Stimulated activated CD8-positive, alpha-beta memory T cell treated with anti-CD3 and anti-CD28 coated beads, Interleukin-15, amount 100 ng/mL, for 24 hours (primary cell): ENCODE measurements around the gene EXOC1.
A peak's percentile ranks its signal among the peaks of the same experiment; 100 is the strongest.
"Not testable (repeated sequence)": the region's sequence is repeated elsewhere in the genome, so short reads cannot be mapped to it uniquely, and the experiment has no call there.

Experiments used
- DNase-seq: peaks from one replicate; pipeline ENCODE4 v3.0.0-alpha.2; 2020; ENCODE audit warnings: low read depth

EXOC1 gene

GRCh38 chr4:55906323-55906722 lies 52.9 kb downstream of the EXOC1 start:
- no peak for DNase-seq

GRCh38 chr4:55906989-55907388 lies 53.5 kb downstream of the EXOC1 start:
- no peak for DNase-seq

GRCh38 chr4:55907469-55907868 lies 54.0 kb downstream of the EXOC1 start:
- DNase-seq, result no peak

- no peak for DNase-seq
Measured at GRCh38 chr4:55910140-55910539, 56.7 kb downstream of the EXOC1 start.

- no peak for DNase-seq
Measured at GRCh38 chr4:55912249-55912648, 58.8 kb downstream of the EXOC1 start.

GRCh38 chr4:55920571-55920970 lies 67.1 kb downstream of the EXOC1 start:
- DNase-seq, result no peak

GRCh38 chr4:55921093-55921492 lies 67.6 kb downstream of the EXOC1 start:
- no peak for DNase-seq

- DNase-seq, result no peak
Measured at GRCh38 chr4:55925241-55925640, 71.8 kb downstream of the EXOC1 start.

GRCh38 chr4:55926610-55927009 lies 73.2 kb downstream of the EXOC1 start:
- no peak for DNase-seq

GRCh38 chr4:55927803-55928437 lies 74.5 kb downstream of the EXOC1 start:
- no peak for DNase-seq

GRCh38 chr4:55928846-55929245 lies 75.4 kb downstream of the EXOC1 start:
- no peak for DNase-seq

- DNase-seq, result no peak
Measured at GRCh38 chr4:55931043-55931442, 77.6 kb downstream of the EXOC1 start.

GRCh38 chr4:55931833-55932232 lies 78.4 kb downstream of the EXOC1 start:
- DNase-seq, result no peak

GRCh38 chr4:55932511-55932910 lies 79.1 kb downstream of the EXOC1 start:
- DNase-seq, result no peak

- no peak for DNase-seq
Measured at GRCh38 chr4:55933611-55934010, 80.2 kb downstream of the EXOC1 start.

GRCh38 chr4:55935907-55936306 lies 82.5 kb downstream of the EXOC1 start:
- DNase-seq, result not testable (repeated sequence)

GRCh38 chr4:55938481-55938880 lies 85.0 kb downstream of the EXOC1 start:
- DNase-seq, result no peak

- no peak for DNase-seq
Measured at GRCh38 chr4:55939421-55939820, 86.0 kb downstream of the EXOC1 start.

- no peak for DNase-seq
Measured at GRCh38 chr4:55941881-55942396, 88.5 kb downstream of the EXOC1 start.

GRCh38 chr4:55947254-55947882 lies 93.9 kb downstream of the EXOC1 start:
- no peak for DNase-seq

- DNase-seq, result no peak
Measured at GRCh38 chr4:55947912-55948725, 94.7 kb downstream of the EXOC1 start.

GRCh38 chr4:55948726-55949481 lies 95.5 kb downstream of the EXOC1 start, which contains the start of gene CEP135:
Gene CEP135, plus strand, starts transcription at chr4:55948945. Its CDS starts 3,186 bp downstream, at chr4:55952131.
- peak; percentile 85 for DNase-seq
